Hepatocyte (in vitro differentiated cells): Measurements from ENCODE around the gene SCAMP3.

ENCODE experiments used
- CTCF ChIP-seq: fragments of 200-600 bp; sonication (generic); IDR thresholded peaks from 2 replicates; pipeline ENCODE4 v1.5.1; 2016; ENCODE audit warnings: antibody characterized with exemption, mild to moderate bottlenecking; ENCODE audit not compliant: poor library complexity
- EZH2 ChIP-seq: fragments of 200-600 bp; sonication (generic); IDR thresholded peaks from 2 replicates; pipeline ENCODE4 v1.6.1; 2016; ENCODE audit warnings: antibody characterized with exemption, mild to moderate bottlenecking, borderline replicate concordance
- EZH2phosphoT487 ChIP-seq: fragments of 200-600 bp; sonication (generic); IDR thresholded peaks from one replicate; pipeline ENCODE4 v1.6.1; 2018; ENCODE audit warnings: antibody characterized with exemption, mild to moderate bottlenecking, low read depth, moderate library complexity; ENCODE audit not compliant: unreplicated experiment, severe bottlenecking

GRCh38 chr1:155285063-155285462 is 22.9 kb upstream of the SCAMP3 start:
- TF ChIP-seq CTCF (no peak), EZH2 (no peak), EZH2phosphoT487 (no peak)
